Liver (tissue), 9 donors: ENCODE data around the gene RPH3AL. TPM values are rescaled to one million over a fixed set of nuclear protein-coding genes. Genes with fewer than 3 reads are reported as not detected.

Experiments
- DNase-seq: peaks from one replicate; pipeline ENCODE4 v3.0.0-alpha.2; 2017; ENCODE audit warnings: low spot score
- H3K27ac ChIP-seq, 2 donors: one replicate each; pipeline ENCODE4 v1.7.0; 2013; ENCODE audit warnings: inconsistent platforms in 2 of 2, low read length in 2 of 2, control low read depth in 1 of 2, low read depth in 1 of 2, mild to moderate bottlenecking in 1 of 2
- H3K27me3 ChIP-seq, 4 donors: one replicate each; pipeline versions ENCODE4 v1.6.1 to v1.7.0; 2013; ENCODE audit warnings: low read length in 3 of 4, inconsistent platforms in 1 of 4, mild to moderate bottlenecking in 1 of 4, moderate library complexity in 1 of 4; ENCODE audit not compliant: control insufficient read depth in 4 of 4, insufficient read depth in 4 of 4
- H3K36me3 ChIP-seq, 4 donors: one replicate each; pipeline versions ENCODE4 v1.6.1 to v1.7.0; 2013; ENCODE audit warnings: low read length in 3 of 4, mild to moderate bottlenecking in 3 of 4, low read depth in 1 of 4, moderate library complexity in 1 of 4; ENCODE audit not compliant: control insufficient read depth in 4 of 4, insufficient read depth in 3 of 4
- H3K4me1 ChIP-seq, 4 donors: one replicate each; pipeline versions ENCODE4 v1.6.1 to v1.7.0; 2013; ENCODE audit warnings: low read length in 3 of 4, mild to moderate bottlenecking in 3 of 4, moderate library complexity in 1 of 4; ENCODE audit not compliant: control insufficient read depth in 4 of 4, insufficient read depth in 4 of 4
- H3K4me3 ChIP-seq, 3 donors: one replicate each; pipeline versions ENCODE4 v1.6.1 to v1.7.0; 2013; ENCODE audit warnings: low read length in 3 of 3, control low read depth in 1 of 3, low read depth in 1 of 3, mild to moderate bottlenecking in 1 of 3
- H3K9ac ChIP-seq, 2 donors: one replicate each; pipeline ENCODE4 v1.7.0; 2013; ENCODE audit warnings: low read length in 2 of 2, mild to moderate bottlenecking in 2 of 2, moderate library complexity in 2 of 2, control low read depth in 1 of 2, low read depth in 1 of 2
- H3K9me3 ChIP-seq, 4 donors: one replicate each; pipeline versions ENCODE4 v1.6.1 to v1.7.0; 2013; ENCODE audit warnings: low read length in 3 of 4; ENCODE audit not compliant: control insufficient read depth in 4 of 4
- ATF3 ChIP-seq: IDR thresholded peaks from 2 replicates; pipeline ENCODE4 v1.6.1; 2016; ENCODE audit warnings: antibody characterized with exemption
- CTCF ChIP-seq: fragments of 150-350 bp; IDR thresholded peaks from 2 replicates; pipeline ENCODE4 v1.5.1; 2017; ENCODE audit warnings: improper control_type of control experiment, low read depth, low read length; ENCODE audit not compliant: missing input control
- EGR1 ChIP-seq, 2 donors: IDR thresholded peaks; 2 replicates each; pipeline ENCODE4 v1.6.1; 2016 to 2018; ENCODE audit warnings: antibody characterized with exemption in 2 of 2, low read depth in 2 of 2
- FOXA1 ChIP-seq: IDR thresholded peaks from 2 replicates; pipeline ENCODE4 v1.6.1; 2016; ENCODE audit warnings: antibody characterized with exemption
- FOXA2 ChIP-seq: IDR thresholded peaks from 2 replicates; pipeline ENCODE4 v1.6.1; 2016; ENCODE audit warnings: antibody characterized with exemption
- GABPA ChIP-seq, 2 donors: IDR thresholded peaks in 1 of 2; conservative IDR thresholded peaks in 1 of 2; 2 replicates each; pipeline ENCODE4 v1.6.1; 2016; ENCODE audit warnings: antibody characterized with exemption in 2 of 2, mild to moderate bottlenecking in 1 of 2, moderate library complexity in 1 of 2
- HNF4A ChIP-seq, 2 donors: conservative IDR thresholded peaks; 2 replicates each; pipeline ENCODE4 v1.6.1; 2016; ENCODE audit warnings: antibody characterized with exemption in 2 of 2, mild to moderate bottlenecking in 2 of 2
- HNF4G ChIP-seq: IDR thresholded peaks from 2 replicates; pipeline ENCODE4 v1.6.1; 2016; ENCODE audit warnings: antibody characterized with exemption
- JUND ChIP-seq, 2 donors: IDR thresholded peaks; 2 replicates each; pipeline ENCODE4 v1.6.1; 2016; ENCODE audit warnings: antibody characterized with exemption in 2 of 2
- NR2F2 ChIP-seq: IDR thresholded peaks from 2 replicates; pipeline ENCODE4 v1.6.1; 2016; ENCODE audit warnings: antibody characterized with exemption
- RAD21 ChIP-seq, 2 donors: IDR thresholded peaks; 2 replicates each; pipeline ENCODE4 v1.6.1; 2016; ENCODE audit warnings: antibody characterized with exemption in 2 of 2, mild to moderate bottlenecking in 2 of 2
- RXRA ChIP-seq, 2 donors: IDR thresholded peaks; 2 replicates each; pipeline ENCODE4 v1.6.1; 2017 to 2018; ENCODE audit warnings: antibody characterized with exemption in 2 of 2, mild to moderate bottlenecking in 1 of 2
- SP1 ChIP-seq: IDR thresholded peaks from 2 replicates; pipeline ENCODE4 v1.6.1; 2018; ENCODE audit warnings: antibody characterized with exemption, mild to moderate bottlenecking
- TAF1 ChIP-seq: conservative IDR thresholded peaks from 2 replicates; pipeline ENCODE4 v1.6.1; 2016; ENCODE audit warnings: antibody characterized with exemption, mild to moderate bottlenecking
- YY1 ChIP-seq: IDR thresholded peaks from 2 replicates; pipeline ENCODE4 v1.6.1; 2016; ENCODE audit warnings: antibody characterized with exemption, mild to moderate bottlenecking
- WGBS: extraction: QIAGEN DNeasy Blood & Tissue Kit; methylation state at CpG from one replicate; pipeline ENCODE4 v1.1.7; 2013; 5-methylcytosine and 5-hydroxymethylcytosine counted together
- polyA plus RNA-seq, 2 donors: library from polyadenylated mRNA; stranded (reverse) in 1 of 2; unstranded in 1 of 2; fragments of 200-250 nt in 1 of 2; fragments of >200 nt in 1 of 2; fragmentation: Nextera tagmentation in 1 of 2; extraction: Ambion mirVana in 1 of 2; gene quantifications; one replicate each; pipeline versions ENCODE4 v1.2.1 to v1.2.3, GENCODE V29; 2013 to 2015
- total RNA-seq, 2 donors: library from RNA; depleted of rRNA; stranded (reverse); fragments of >200 nt; gene quantifications; one replicate each; pipeline ENCODE4 v1.2.3, GENCODE V29; 2014
- TF ChIP-seq, protein P1 (sequence below): IDR thresholded peaks from 2 replicates; pipeline ENCODE4 v1.6.1; 2016; ENCODE audit warnings: antibody characterized with exemption
- TF ChIP-seq, protein P2 (sequence below): IDR thresholded peaks from 2 replicates; pipeline ENCODE4 v1.6.1; 2016; ENCODE audit warnings: antibody characterized with exemption
- TF ChIP-seq, protein P3 (sequence below): IDR thresholded peaks from 2 replicates; pipeline ENCODE4 v1.6.1; 2016; ENCODE audit warnings: antibody characterized with exemption, mild to moderate bottlenecking
- donor health status: healthy.
- donor health status: healthy.
- donor health status: healthy.
- donor health status: healthy.
- donor health status: healthy.

Gene RPH3AL
- total and polyA plus RNA-seq, 4 donors: 8.5 to 52.5 (median 13.9) TPM

- no peak overlapping the region for H3K9ac ChIP-seq
- DNase-seq: no peak
- TF ChIP-seq YY1: no peak
- no peak for TF ChIP-seq CTCF
- no peak for TF ChIP-seq GABPA (IDR thresholded peaks at IDR 0.05 in 1 of 2, conservative IDR thresholded peaks at IDR 0.05 in 1 of 2)
- no peak for TF ChIP-seq NR2F2
- TF ChIP-seq, protein P1, sequence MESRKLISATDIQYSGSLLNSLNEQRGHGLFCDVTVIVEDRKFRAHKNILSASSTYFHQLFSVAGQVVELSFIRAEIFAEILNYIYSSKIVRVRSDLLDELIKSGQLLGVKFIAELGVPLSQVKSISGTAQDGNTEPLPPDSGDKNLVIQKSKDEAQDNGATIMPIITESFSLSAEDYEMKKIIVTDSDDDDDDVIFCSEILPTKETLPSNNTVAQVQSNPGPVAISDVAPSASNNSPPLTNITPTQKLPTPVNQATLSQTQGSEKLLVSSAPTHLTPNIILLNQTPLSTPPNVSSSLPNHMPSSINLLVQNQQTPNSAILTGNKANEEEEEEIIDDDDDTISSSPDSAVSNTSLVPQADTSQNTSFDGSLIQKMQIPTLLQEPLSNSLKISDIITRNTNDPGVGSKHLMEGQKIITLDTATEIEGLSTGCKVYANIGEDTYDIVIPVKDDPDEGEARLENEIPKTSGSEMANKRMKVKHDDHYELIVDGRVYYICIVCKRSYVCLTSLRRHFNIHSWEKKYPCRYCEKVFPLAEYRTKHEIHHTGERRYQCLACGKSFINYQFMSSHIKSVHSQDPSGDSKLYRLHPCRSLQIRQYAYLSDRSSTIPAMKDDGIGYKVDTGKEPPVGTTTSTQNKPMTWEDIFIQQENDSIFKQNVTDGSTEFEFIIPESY: no peak
- TF ChIP-seq FOXA2: no peak
- no peak for TF ChIP-seq RXRA (IDR thresholded peaks at IDR 0.05)
- no peak for TF ChIP-seq FOXA1
- TF ChIP-seq, protein P2, sequence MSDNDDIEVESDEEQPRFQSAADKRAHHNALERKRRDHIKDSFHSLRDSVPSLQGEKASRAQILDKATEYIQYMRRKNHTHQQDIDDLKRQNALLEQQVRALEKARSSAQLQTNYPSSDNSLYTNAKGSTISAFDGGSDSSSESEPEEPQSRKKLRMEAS: no peak
- TF ChIP-seq SP1: no peak
- no peak for TF ChIP-seq HNF4G
- TF ChIP-seq TAF1: no peak
- TF ChIP-seq EGR1 (IDR thresholded peaks at IDR 0.05; ENCODE audit: low read depth in 2 of 2): no peak
- TF ChIP-seq HNF4A (conservative IDR thresholded peaks at IDR 0.05): no peak
- TF ChIP-seq, protein P3, sequence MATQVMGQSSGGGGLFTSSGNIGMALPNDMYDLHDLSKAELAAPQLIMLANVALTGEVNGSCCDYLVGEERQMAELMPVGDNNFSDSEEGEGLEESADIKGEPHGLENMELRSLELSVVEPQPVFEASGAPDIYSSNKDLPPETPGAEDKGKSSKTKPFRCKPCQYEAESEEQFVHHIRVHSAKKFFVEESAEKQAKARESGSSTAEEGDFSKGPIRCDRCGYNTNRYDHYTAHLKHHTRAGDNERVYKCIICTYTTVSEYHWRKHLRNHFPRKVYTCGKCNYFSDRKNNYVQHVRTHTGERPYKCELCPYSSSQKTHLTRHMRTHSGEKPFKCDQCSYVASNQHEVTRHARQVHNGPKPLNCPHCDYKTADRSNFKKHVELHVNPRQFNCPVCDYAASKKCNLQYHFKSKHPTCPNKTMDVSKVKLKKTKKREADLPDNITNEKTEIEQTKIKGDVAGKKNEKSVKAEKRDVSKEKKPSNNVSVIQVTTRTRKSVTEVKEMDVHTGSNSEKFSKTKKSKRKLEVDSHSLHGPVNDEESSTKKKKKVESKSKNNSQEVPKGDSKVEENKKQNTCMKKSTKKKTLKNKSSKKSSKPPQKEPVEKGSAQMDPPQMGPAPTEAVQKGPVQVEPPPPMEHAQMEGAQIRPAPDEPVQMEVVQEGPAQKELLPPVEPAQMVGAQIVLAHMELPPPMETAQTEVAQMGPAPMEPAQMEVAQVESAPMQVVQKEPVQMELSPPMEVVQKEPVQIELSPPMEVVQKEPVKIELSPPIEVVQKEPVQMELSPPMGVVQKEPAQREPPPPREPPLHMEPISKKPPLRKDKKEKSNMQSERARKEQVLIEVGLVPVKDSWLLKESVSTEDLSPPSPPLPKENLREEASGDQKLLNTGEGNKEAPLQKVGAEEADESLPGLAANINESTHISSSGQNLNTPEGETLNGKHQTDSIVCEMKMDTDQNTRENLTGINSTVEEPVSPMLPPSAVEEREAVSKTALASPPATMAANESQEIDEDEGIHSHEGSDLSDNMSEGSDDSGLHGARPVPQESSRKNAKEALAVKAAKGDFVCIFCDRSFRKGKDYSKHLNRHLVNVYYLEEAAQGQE: no peak
- TF ChIP-seq JUND (IDR thresholded peaks at IDR 0.05): no peak
- no peak for TF ChIP-seq RAD21 (IDR thresholded peaks at IDR 0.05)
- TF ChIP-seq ATF3: no peak
- 97% methylated on average over 12 of the region's 12 CpGs for WGBS
- peaks cover 0 to 4% (median 1%) of the 10 kb centered on the region in 4 donors for H3K36me3 ChIP-seq
- H3K27ac ChIP-seq: no peak overlapping the region
- H3K27me3 ChIP-seq: no peaks in the 10 kb centered on the region
- H3K4me3 ChIP-seq: no peak overlapping the region
- H3K9me3 ChIP-seq: no peaks in the 10 kb centered on the region
- peaks cover 21 to 34% (median 26%) of the 10 kb centered on the region in 4 donors for H3K4me1 ChIP-seq
Observed at GRCh38 chr17:337022-337420, 15.6 kb downstream of the RPH3AL start.
